ENCODE data around the gene IGSF1. TPM values are rescaled to one million over a fixed set of nuclear protein-coding genes. Genes with fewer than 3 reads are reported as not detected.

Gene IGSF1
- total and polyA plus RNA-seq, 4 donors: 0.97 to 3.2 (median 2.5) TPM; not detected in 1

- Histone ChIP-seq H3K27ac (ENCODE audit: low read depth in 1 of 2, low read length in 2 of 2) (no peak overlapping the region), H3K4me3 (ENCODE audit: low read length in 2 of 2) (no peak overlapping the region), H3K27me3 (ENCODE audit: control insufficient read depth in 1 of 2, insufficient read depth in 2 of 2, low read length in 1 of 2) (no peaks in the 10 kb centered on the region), H3K9me3 (ENCODE audit: control insufficient read depth, low read length) (no peaks in the 10 kb centered on the region), H3K36me3 (ENCODE audit: control insufficient read depth in 1 of 2, insufficient read depth in 2 of 2, low read length in 1 of 2) (no peaks in the 10 kb centered on the region), H3K4me1 (ENCODE audit: control insufficient read depth in 1 of 2, insufficient read depth in 2 of 2, low read length in 2 of 2) (no peaks in the 10 kb centered on the region)
- DNase-seq (no peak), ATAC-seq (ENCODE audit: low FRiP score) (no peak)
- WGBS, 2 donors: 53 to 59% methylated on average over 10 of the region's 10 CpGs
- intact Hi-C loops (cut with DNase I): no loop called here
Measured at GRCh38 chrX:131279197-131279596, 9.9 kb downstream of the IGSF1 start.

- ATAC-seq (ENCODE audit: low FRiP score): no peak
Measured at GRCh38 chrX:131277543-131278136, 11.5 kb downstream of the IGSF1 start.

GRCh38 chrX:131273011-131273410, 16.1 kb downstream of the IGSF1 start:
- intact Hi-C loops (cut with DNase I): no loop called here
- Histone ChIP-seq H3K4me1 (ENCODE audit: control insufficient read depth in 1 of 2, insufficient read depth in 2 of 2, low read length in 2 of 2) (no peaks in the 10 kb centered on the region), H3K4me3 (ENCODE audit: low read length in 2 of 2) (no peak overlapping the region), H3K27me3 (ENCODE audit: control insufficient read depth in 1 of 2, insufficient read depth in 2 of 2, low read length in 1 of 2) (no peaks in the 10 kb centered on the region), H3K9me3 (ENCODE audit: control insufficient read depth, low read length) (no peaks in the 10 kb centered on the region), H3K27ac (ENCODE audit: low read depth in 1 of 2, low read length in 2 of 2) (no peak overlapping the region), H3K36me3 (ENCODE audit: control insufficient read depth in 1 of 2, insufficient read depth in 2 of 2, low read length in 1 of 2) (no peaks in the 10 kb centered on the region)
- no peak for ATAC-seq (ENCODE audit: low FRiP score)
- WGBS, 2 donors: 87 to 96% methylated on average over 5 of the region's 5 CpGs
- DNase-seq: no peak

More at GRCh38 chrX:131277543-131278136, 11.5 kb downstream of the IGSF1 start:
- 38 to 42% methylated on average over 11 of the region's 11 CpGs for WGBS, 2 donors
- Histone ChIP-seq H3K36me3 (ENCODE audit: control insufficient read depth in 1 of 2, insufficient read depth in 2 of 2, low read length in 1 of 2) (no peaks in the 10 kb centered on the region), H3K4me3 (ENCODE audit: low read length in 2 of 2) (no peak overlapping the region), H3K27ac (ENCODE audit: low read depth in 1 of 2, low read length in 2 of 2) (no peak overlapping the region), H3K27me3 (ENCODE audit: control insufficient read depth in 1 of 2, insufficient read depth in 2 of 2, low read length in 1 of 2) (no peaks in the 10 kb centered on the region), H3K4me1 (ENCODE audit: control insufficient read depth in 1 of 2, insufficient read depth in 2 of 2, low read length in 2 of 2) (no peaks in the 10 kb centered on the region), H3K9me3 (ENCODE audit: control insufficient read depth, low read length) (no peaks in the 10 kb centered on the region)
- intact Hi-C loops (cut with DNase I): no loop called here
- DNase-seq: no peak

- H3K4me1 ChIP-seq (ENCODE audit: control insufficient read depth in 1 of 2, insufficient read depth in 2 of 2, low read length in 2 of 2): no peaks in the 10 kb centered on the region
- WGBS, 2 donors: 46% methylated on average over 3 of the region's 3 CpGs
- H3K4me3 ChIP-seq (ENCODE audit: low read length in 2 of 2): no peak overlapping the region
- no peak for DNase-seq
- H3K27ac ChIP-seq (ENCODE audit: low read depth in 1 of 2, low read length in 2 of 2): no peak overlapping the region
- intact Hi-C loops (cut with DNase I): no loop called here
- H3K36me3 ChIP-seq (ENCODE audit: control insufficient read depth in 1 of 2, insufficient read depth in 2 of 2, low read length in 1 of 2): no peaks in the 10 kb centered on the region
- no peaks in the 10 kb centered on the region for H3K9me3 ChIP-seq (ENCODE audit: control insufficient read depth, low read length)
- ATAC-seq (ENCODE audit: low FRiP score): no peak
- H3K27me3 ChIP-seq (ENCODE audit: control insufficient read depth in 1 of 2, insufficient read depth in 2 of 2, low read length in 1 of 2): no peaks in the 10 kb centered on the region
Measured at GRCh38 chrX:131271826-131272225, 17.3 kb downstream of the IGSF1 start.

GRCh38 chrX:131271274-131271673, 17.8 kb downstream of the IGSF1 start:
- H3K27me3 ChIP-seq (ENCODE audit: control insufficient read depth in 1 of 2, insufficient read depth in 2 of 2, low read length in 1 of 2): no peaks in the 10 kb centered on the region
- intact Hi-C loops (cut with DNase I): no loop called here
- H3K27ac ChIP-seq (ENCODE audit: low read depth in 1 of 2, low read length in 2 of 2): no peak overlapping the region
- ATAC-seq (ENCODE audit: low FRiP score): no peak
- H3K36me3 ChIP-seq (ENCODE audit: control insufficient read depth in 1 of 2, insufficient read depth in 2 of 2, low read length in 1 of 2): no peaks in the 10 kb centered on the region
- DNase-seq: no peak
- WGBS, 2 donors: 33 to 37% methylated on average over 3 of the region's 3 CpGs
- no peak overlapping the region for H3K4me3 ChIP-seq (ENCODE audit: low read length in 2 of 2)
- H3K9me3 ChIP-seq (ENCODE audit: control insufficient read depth, low read length): no peaks in the 10 kb centered on the region
- H3K4me1 ChIP-seq (ENCODE audit: control insufficient read depth in 1 of 2, insufficient read depth in 2 of 2, low read length in 2 of 2): no peaks in the 10 kb centered on the region

GRCh38 chrX:131270080-131270479, 19.0 kb downstream of the IGSF1 start:
- Histone ChIP-seq H3K27me3 (ENCODE audit: control insufficient read depth in 1 of 2, insufficient read depth in 2 of 2, low read length in 1 of 2) (no peaks in the 10 kb centered on the region), H3K4me1 (ENCODE audit: control insufficient read depth in 1 of 2, insufficient read depth in 2 of 2, low read length in 2 of 2) (no peaks in the 10 kb centered on the region), H3K4me3 (ENCODE audit: low read length in 2 of 2) (no peak overlapping the region), H3K36me3 (ENCODE audit: control insufficient read depth in 1 of 2, insufficient read depth in 2 of 2, low read length in 1 of 2) (no peaks in the 10 kb centered on the region), H3K9me3 (ENCODE audit: control insufficient read depth, low read length) (no peaks in the 10 kb centered on the region), H3K27ac (ENCODE audit: low read depth in 1 of 2, low read length in 2 of 2) (no peak overlapping the region)
- intact Hi-C loops (cut with DNase I): no loop called here
- 18 to 36% methylated on average over 1 of the region's 1 CpG for WGBS, 2 donors
- no peak for DNase-seq
- no peak for ATAC-seq (ENCODE audit: low FRiP score)

- 63 to 77% methylated on average over 7 of the region's 7 CpGs for WGBS, 2 donors
- Histone ChIP-seq H3K36me3 (ENCODE audit: control insufficient read depth in 1 of 2, insufficient read depth in 2 of 2, low read length in 1 of 2) (no peaks in the 10 kb centered on the region), H3K27me3 (ENCODE audit: control insufficient read depth in 1 of 2, insufficient read depth in 2 of 2, low read length in 1 of 2) (no peaks in the 10 kb centered on the region), H3K4me1 (ENCODE audit: control insufficient read depth in 1 of 2, insufficient read depth in 2 of 2, low read length in 2 of 2) (no peaks in the 10 kb centered on the region), H3K9me3 (ENCODE audit: control insufficient read depth, low read length) (no peaks in the 10 kb centered on the region), H3K27ac (ENCODE audit: low read depth in 1 of 2, low read length in 2 of 2) (no peak overlapping the region), H3K4me3 (ENCODE audit: low read length in 2 of 2) (no peak overlapping the region)
- no peak for DNase-seq
- intact Hi-C loops (cut with DNase I): no loop called here
- no peak for ATAC-seq (ENCODE audit: low FRiP score)
Measured at GRCh38 chrX:131264665-131265064, 24.4 kb downstream of the IGSF1 start.

GRCh38 chrX:131264053-131264452, 25.1 kb downstream of the IGSF1 start:
- no peak for DNase-seq
- Histone ChIP-seq H3K27me3 (ENCODE audit: control insufficient read depth in 1 of 2, insufficient read depth in 2 of 2, low read length in 1 of 2) (no peaks in the 10 kb centered on the region), H3K9me3 (ENCODE audit: control insufficient read depth, low read length) (no peaks in the 10 kb centered on the region), H3K4me3 (ENCODE audit: low read length in 2 of 2) (no peak overlapping the region), H3K27ac (ENCODE audit: low read depth in 1 of 2, low read length in 2 of 2) (no peak overlapping the region), H3K36me3 (ENCODE audit: control insufficient read depth in 1 of 2, insufficient read depth in 2 of 2, low read length in 1 of 2) (no peaks in the 10 kb centered on the region), H3K4me1 (ENCODE audit: control insufficient read depth in 1 of 2, insufficient read depth in 2 of 2, low read length in 2 of 2) (no peaks in the 10 kb centered on the region)
- no peak for ATAC-seq (ENCODE audit: low FRiP score)
- WGBS, 2 donors: 53 to 69% methylated on average over 2 of the region's 2 CpGs
- intact Hi-C loops (cut with DNase I): no loop called here

- ATAC-seq (ENCODE audit: low FRiP score): no peak
- DNase-seq: no peak
- no peak overlapping the region for H3K27ac ChIP-seq (ENCODE audit: low read depth in 1 of 2, low read length in 2 of 2)
- WGBS, 2 donors: 66 to 69% methylated on average over 13 of the region's 13 CpGs
- no peaks in the 10 kb centered on the region for H3K27me3 ChIP-seq (ENCODE audit: control insufficient read depth in 1 of 2, insufficient read depth in 2 of 2, low read length in 1 of 2)
- H3K36me3 ChIP-seq (ENCODE audit: control insufficient read depth in 1 of 2, insufficient read depth in 2 of 2, low read length in 1 of 2): no peaks in the 10 kb centered on the region
- no peaks in the 10 kb centered on the region for H3K4me1 ChIP-seq (ENCODE audit: control insufficient read depth in 1 of 2, insufficient read depth in 2 of 2, low read length in 2 of 2)
- H3K9me3 ChIP-seq (ENCODE audit: control insufficient read depth, low read length): no peaks in the 10 kb centered on the region
- intact Hi-C loops (cut with DNase I): no loop called here
- H3K4me3 ChIP-seq (ENCODE audit: low read length in 2 of 2): no peak overlapping the region
Measured at GRCh38 chrX:131262738-131263679, 26.1 kb downstream of the IGSF1 start.

Measured in aorta (tissue), 5 donors.